ENCODE data around the gene SLC4A5. TPM values are rescaled to one million over a fixed set of nuclear protein-coding genes. Genes with fewer than 3 reads are reported as not detected.

SLC4A5 gene
- total RNA-seq, 2 donors from 2014 or later = 6.2 to 65.9 TPM

- Histone ChIP-seq H3K4me1 (replicated peaks) (no peaks in the 10 kb centered on the region), H3K36me3 (no peaks in the 10 kb centered on the region), H3K27me3 (replicated peaks; ENCODE audit: insufficient read depth) (no peaks in the 10 kb centered on the region), H3K27ac (no peak overlapping the region), H3K9me3 (no peaks in the 10 kb centered on the region), H3K4me3 (no peak overlapping the region)
- intact Hi-C loops (cut with DNase I) = no loop called here
- TF ChIP-seq, protein P1, sequence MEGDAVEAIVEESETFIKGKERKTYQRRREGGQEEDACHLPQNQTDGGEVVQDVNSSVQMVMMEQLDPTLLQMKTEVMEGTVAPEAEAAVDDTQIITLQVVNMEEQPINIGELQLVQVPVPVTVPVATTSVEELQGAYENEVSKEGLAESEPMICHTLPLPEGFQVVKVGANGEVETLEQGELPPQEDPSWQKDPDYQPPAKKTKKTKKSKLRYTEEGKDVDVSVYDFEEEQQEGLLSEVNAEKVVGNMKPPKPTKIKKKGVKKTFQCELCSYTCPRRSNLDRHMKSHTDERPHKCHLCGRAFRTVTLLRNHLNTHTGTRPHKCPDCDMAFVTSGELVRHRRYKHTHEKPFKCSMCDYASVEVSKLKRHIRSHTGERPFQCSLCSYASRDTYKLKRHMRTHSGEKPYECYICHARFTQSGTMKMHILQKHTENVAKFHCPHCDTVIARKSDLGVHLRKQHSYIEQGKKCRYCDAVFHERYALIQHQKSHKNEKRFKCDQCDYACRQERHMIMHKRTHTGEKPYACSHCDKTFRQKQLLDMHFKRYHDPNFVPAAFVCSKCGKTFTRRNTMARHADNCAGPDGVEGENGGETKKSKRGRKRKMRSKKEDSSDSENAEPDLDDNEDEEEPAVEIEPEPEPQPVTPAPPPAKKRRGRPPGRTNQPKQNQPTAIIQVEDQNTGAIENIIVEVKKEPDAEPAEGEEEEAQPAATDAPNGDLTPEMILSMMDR (IDR thresholded peaks at IDR 0.05) = no peak
- TF ChIP-seq POLR2A (IDR thresholded peaks at IDR 0.05) (no peak), POLR2AphosphoS5 (IDR thresholded peaks at IDR 0.05) (no peak)
- 72% methylated on average over 2 of the region's 2 CpGs for whole genome bisulfite sequencing
- no peak for DNase-seq (ENCODE audit: low spot score)
These were observed 29.7 kb downstream of the SLC4A5 start for GRCh38 chr2:74313497-74313896.

- Histone ChIP-seq H3K27ac (no peak overlapping the region), H3K4me1 (replicated peaks) (no peaks in the 10 kb centered on the region), H3K4me3 (no peak overlapping the region), H3K36me3 (no peaks in the 10 kb centered on the region), H3K27me3 (replicated peaks; ENCODE audit: insufficient read depth) (no peaks in the 10 kb centered on the region), H3K9me3 (no peaks in the 10 kb centered on the region)
- no peak for TF ChIP-seq POLR2A (IDR thresholded peaks at IDR 0.05)
- TF ChIP-seq, protein P1 (IDR thresholded peaks at IDR 0.05) = no peak
- no peak for TF ChIP-seq POLR2AphosphoS5 (IDR thresholded peaks at IDR 0.05)
- intact Hi-C loops (cut with DNase I) = no loop called here
- no peak for DNase-seq (ENCODE audit: low spot score)
These were observed 30.3 kb downstream of the SLC4A5 start for GRCh38 chr2:74312913-74313312.

DNA sequence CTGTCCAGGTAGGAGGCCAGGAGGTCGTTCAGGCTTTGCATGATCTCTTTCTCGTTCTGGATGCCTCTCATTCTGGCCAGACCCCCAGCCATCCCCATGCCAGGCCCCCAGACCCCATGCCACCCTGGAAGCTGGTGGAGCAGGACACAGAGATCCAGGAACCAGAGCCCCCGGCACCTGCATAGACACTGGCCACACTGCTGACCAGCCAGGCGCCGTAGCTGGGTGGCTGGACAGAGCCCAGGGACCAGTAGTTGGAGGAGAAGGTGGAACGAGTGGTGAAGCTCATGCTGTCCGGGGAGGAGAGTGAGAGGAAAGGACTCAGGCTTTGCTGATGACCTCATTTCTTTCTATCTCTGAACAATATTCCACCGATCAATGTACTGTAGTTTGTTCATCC, 35.5 kb downstream of the SLC4A5 start:
- Histone ChIP-seq H3K36me3 (no peaks in the 10 kb centered on the region), H3K27ac (no peak overlapping the region), H3K27me3 (replicated peaks; ENCODE audit: insufficient read depth) (no peaks in the 10 kb centered on the region), H3K4me3 (no peak overlapping the region), H3K9me3 (no peaks in the 10 kb centered on the region), H3K4me1 (replicated peaks) (no peaks in the 10 kb centered on the region)
- DNase-seq (ENCODE audit: low spot score) = no peak
- TF ChIP-seq POLR2AphosphoS5 (IDR thresholded peaks at IDR 0.05) (no peak), POLR2A (IDR thresholded peaks at IDR 0.05) (no peak)
- TF ChIP-seq, protein P1 (IDR thresholded peaks at IDR 0.05) = no peak
- 87% methylated on average over 8 of the region's 8 CpGs for WGBS
- intact Hi-C loops (cut with DNase I) = no loop called here

GRCh38 chr2:74304332-74305148, 38.7 kb downstream of the SLC4A5 start:
- intact Hi-C loops (cut with DNase I) = no loop called here
- H3K27ac ChIP-seq = no peak overlapping the region
- no peak for TF ChIP-seq POLR2AphosphoS5 (IDR thresholded peaks at IDR 0.05)
- TF ChIP-seq, protein P1 (IDR thresholded peaks at IDR 0.05) = no peak
- TF ChIP-seq POLR2A (IDR thresholded peaks at IDR 0.05) = no peak
- H3K4me1 ChIP-seq (replicated peaks) = no peaks in the 10 kb centered on the region
- H3K4me3 ChIP-seq = no peak overlapping the region
- no peaks in the 10 kb centered on the region for H3K27me3 ChIP-seq (replicated peaks; ENCODE audit: insufficient read depth)
- no peaks in the 10 kb centered on the region for H3K9me3 ChIP-seq
- DNase-seq (ENCODE audit: low spot score) = no peak
- no peaks in the 10 kb centered on the region for H3K36me3 ChIP-seq
- 74% methylated on average over 7 of the region's 7 CpGs for WGBS

GRCh38 chr2:74302865-74303264, 40.4 kb downstream of the SLC4A5 start:
- no peak for TF ChIP-seq POLR2A (IDR thresholded peaks at IDR 0.05)
- no peak for TF ChIP-seq POLR2AphosphoS5 (IDR thresholded peaks at IDR 0.05)
- TF ChIP-seq, protein P1 (IDR thresholded peaks at IDR 0.05) = no peak
- H3K36me3 ChIP-seq = no peaks in the 10 kb centered on the region
- no peaks in the 10 kb centered on the region for H3K9me3 ChIP-seq
- no peaks in the 10 kb centered on the region for H3K27me3 ChIP-seq (replicated peaks; ENCODE audit: insufficient read depth)
- 86% methylated on average over 2 of the region's 2 CpGs for WGBS
- no peaks in the 10 kb centered on the region for H3K4me1 ChIP-seq (replicated peaks)
- intact Hi-C loops (cut with DNase I) = no loop called here
- no peak overlapping the region for H3K27ac ChIP-seq
- no peak for DNase-seq (ENCODE audit: low spot score)
- no peak overlapping the region for H3K4me3 ChIP-seq

Data from prostate gland (tissue), 2 donors.